Fibroblast of peridontal ligament (primary cell): ENCODE results near the gene ITFG1.
"Not testable (repeated sequence)": the region's sequence is repeated elsewhere in the genome, so short reads cannot be mapped to it uniquely, and the experiment has no call there.

Experiments used
- DNase-seq: peaks from one replicate; pipeline ENCODE4 v3.0.0-alpha.2; 2010; ENCODE audit errors: extremely low read depth

ITFG1 gene

DNA sequence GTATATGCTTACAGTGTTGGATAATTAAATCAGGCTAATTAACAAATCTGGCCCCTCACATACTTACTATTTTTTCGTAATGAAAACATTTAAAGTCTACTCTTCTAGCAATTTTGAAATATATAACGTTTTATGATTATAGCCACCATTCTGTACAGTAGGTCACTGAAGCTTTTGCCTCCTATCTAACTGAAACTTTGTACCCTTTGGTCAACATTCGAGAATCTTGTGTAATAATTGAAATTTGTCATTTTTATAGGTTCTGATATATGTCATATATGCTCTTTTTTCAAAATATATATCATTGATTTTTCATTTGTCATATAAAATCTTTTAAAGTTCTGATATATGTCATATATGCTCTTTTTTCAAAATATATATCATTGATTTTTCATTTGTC lies 12.9 kb upstream of the ITFG1 start:
- no peak for DNase-seq

DNA sequence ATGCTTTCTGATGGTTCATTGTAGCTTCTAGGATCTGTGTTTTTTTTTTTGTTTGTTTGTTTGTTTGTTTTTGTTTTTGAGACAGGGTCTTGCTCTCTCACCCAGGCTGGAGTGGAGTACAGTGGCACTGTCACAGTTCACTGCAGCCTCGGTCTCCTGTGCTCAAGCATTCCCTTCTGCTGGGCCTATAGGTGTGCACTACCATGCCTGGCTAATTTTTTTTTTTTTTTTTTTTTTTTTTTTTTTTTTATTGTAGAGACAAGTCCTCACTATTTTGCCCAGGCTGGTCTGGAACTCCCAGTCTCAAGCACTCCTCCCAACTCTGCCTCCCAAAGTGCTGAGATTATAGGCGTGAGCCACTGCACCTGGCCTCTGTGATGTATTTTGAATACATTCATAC lies 12.1 kb upstream of the ITFG1 start:
- not testable (repeated sequence) for DNase-seq

DNA sequence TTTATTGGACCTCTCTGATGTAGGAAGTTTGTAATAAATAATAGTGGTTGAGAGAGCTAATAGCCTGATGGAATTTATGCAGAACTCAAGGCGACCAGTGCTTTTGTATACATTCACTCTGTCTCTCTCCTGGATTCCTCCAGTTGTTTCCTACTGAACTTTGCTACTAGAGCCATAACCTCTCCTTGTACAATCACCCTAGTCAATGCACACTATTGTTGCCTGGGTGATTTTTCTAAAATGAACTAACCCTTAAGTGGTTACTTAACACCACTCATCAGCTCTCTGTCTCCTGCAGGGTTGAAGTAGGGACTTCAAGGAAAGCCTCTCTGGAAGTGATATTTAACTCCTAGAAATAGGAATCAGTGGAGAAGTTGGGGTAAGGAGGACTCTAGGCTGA lies 9.9 kb upstream of the ITFG1 start:
- no peak for DNase-seq

DNA sequence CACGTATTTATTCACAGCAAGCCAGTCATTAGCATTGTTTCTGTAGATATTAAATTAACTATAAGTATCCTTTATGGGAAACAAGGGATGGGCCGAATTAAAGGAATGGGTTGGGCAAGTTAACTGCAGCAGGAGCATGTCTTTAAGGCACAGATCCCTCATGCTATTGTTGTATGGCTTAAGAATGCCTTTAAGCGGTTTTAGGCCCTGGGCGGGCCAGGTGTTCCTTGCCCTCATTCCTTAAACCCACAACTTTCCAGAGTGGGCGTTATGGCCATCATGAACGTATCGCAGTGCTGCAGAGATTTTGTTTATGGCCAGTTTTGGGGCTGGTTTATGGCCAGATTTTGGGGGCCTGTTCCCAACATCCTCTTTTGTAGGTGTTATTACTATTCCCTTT lies 9.3 kb upstream of the ITFG1 start:
- no peak for DNase-seq

DNA sequence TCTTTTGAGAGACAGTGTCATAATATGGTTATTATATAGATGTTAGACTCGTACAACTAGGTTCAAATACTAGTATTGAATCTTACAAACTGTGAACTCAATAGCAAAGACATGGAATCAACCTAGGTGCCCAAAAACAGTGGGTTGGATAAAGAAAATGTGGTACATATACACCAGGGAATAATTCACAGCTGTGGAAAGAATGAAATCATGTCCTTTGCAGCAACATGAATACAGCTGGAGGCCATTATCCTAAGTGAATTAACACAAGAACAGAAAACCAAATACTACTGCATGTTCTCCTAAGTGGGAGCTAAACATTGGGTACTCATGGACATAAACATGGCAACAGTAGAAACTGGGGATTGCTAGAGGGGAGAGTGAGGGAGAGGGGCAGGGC lies 8.4 kb upstream of the ITFG1 start:
- DNase-seq = no peak

DNA sequence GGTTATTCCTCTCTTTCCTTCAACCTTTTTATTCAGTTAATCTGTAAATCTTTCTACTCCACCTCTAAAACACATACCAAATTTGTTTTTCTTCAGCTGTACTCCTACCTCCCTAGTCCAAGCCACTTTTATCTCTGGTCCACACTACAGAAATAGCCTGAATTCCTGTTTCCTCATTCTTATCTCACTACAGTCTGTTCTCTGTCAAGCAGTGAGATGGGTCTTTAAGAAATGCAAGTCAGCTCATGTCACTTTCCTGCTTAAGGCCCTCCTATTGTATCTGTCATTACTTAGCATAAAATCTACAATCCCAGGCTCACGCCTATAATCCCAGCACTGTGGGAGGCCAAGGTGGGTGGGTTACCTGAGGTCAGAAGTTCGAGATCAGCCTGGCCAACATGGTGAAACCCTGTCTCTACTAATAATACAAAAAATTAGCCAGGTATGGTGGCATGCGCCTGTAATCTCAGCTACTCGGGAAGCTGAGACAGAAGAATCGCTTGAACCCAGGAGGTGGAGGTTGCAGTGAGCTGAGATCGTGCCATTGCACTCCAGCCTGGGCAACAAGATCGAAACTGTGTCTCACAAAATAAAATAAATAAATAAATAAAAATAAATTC lies 7.3 kb upstream of the ITFG1 start:
- not testable (repeated sequence) for DNase-seq

DNA sequence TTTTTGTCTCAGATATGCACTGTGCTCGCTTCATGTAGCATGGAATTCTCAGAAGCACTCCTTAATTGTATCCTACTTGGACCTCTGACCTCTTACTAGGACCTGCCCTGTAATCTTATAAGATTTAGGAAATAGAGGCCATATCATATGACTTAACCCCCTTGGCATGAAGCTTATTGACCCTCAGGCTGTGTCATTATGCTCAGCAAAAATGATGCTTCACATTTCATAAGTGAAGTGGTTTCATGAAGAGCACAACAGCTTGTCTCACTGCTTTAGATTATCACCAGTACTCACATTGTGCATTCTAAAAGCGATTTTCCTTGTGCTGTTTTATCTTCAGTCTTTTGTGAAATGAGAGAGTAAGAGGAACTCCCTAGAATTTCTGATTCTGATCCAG lies 6.6 kb upstream of the ITFG1 start:
- no peak for DNase-seq

DNA sequence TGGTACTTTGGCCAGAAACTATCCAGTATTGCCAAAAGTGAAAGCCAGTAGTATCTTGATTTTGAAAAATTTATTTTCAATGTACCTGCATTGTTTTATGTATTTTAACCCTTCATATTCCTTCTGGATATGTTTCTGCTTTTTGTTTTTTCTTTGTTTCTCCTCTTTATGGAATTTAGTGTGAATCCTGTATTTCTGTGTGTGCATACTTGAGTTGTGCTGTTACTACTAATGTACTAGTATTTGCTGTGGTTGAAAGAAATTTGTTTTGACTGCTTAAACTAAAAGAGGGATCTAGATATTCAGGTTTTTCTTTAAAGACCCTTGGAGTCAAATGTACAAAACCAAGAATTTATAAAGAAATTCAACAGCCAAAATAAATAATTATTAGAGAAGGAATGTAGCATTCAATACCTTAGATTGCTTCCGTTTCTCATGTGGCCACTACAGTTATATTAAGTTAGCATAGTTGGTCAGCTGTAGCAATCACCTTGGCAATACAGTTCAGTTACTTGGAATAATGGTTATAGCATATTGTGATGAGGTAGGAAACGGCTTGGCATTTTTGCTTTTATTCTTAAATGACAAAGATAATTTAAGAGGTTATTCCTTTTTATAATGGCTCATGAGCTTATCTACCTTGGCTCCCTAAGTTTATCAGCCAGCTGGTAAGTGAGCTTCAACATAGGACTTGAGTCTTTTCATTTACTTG lies 5.2 kb upstream of the ITFG1 start:
- no peak for DNase-seq

DNA sequence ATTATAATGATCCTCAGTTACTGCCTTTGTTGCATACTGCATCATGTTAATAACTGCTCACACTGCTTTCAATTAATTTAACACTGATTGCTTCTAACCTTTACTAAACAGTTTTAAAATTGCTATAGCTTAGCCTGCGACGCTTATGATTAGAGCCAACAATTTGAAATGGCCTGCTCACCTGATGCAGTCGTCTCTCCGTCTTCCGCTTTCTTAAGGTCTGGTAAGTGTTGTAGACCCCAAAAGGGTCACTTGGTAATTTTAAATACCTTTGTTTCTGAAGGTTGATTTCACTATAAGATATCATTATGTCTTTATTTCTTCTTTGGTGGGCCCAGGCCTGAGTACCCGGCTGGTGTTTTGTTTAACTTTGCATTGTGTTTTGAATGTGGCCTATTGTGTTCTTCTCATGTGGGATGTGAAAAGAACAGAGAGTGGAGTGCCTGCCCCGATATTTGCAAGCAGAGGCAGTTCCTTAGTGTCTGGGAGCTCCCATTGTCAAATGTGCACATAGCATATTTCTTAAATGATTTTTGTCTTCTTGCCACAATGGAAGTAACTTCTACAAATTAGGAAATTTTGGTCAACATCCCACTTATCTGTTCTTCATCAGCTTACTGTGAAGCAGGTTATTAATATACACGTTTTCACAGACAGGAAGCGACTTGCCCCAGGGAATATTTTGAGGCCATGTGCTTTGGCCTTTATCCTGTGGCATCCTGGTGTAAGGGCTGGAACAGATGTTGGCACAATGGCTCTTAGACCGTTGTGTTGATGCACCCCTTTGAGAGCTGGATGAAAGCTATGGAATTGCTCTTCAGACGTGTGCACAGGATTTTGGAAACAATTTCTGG lies 3.1 kb upstream of the ITFG1 start:
- DNase-seq = no peak

DNA sequence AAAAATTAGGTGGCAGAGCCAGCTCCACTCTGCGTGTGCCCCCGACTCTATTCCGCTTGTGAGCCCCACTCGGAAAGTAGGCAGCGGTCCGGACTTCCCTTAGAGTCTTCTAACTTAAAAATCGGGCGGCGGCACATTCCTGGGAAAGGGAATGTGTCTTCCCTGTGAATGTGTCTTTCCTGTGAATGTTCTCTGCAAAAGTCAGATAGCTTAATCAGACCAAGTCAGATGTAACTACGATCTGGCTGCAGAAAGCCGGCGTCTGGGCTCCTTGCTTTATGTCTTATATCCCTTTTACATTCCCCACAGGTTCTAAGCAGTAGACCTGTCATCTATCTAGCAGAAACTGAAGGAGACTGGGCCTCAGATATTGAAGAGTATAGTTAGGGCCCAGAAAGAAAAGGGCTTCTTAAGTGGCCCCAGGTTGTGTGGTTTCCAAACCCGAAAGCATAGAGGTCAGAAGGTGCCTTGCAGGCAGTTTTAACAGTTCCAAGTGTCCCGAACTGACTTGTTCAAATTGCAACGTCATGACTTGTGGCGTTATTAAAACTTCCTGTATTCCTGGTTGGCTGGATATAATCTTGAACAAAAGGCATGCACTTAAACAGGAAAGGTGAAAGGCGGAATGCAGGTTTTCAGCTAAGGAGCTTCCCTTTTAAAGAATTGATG lies 869 bp upstream of the ITFG1 start:
- peak; percentile 59 for DNase-seq

DNA sequence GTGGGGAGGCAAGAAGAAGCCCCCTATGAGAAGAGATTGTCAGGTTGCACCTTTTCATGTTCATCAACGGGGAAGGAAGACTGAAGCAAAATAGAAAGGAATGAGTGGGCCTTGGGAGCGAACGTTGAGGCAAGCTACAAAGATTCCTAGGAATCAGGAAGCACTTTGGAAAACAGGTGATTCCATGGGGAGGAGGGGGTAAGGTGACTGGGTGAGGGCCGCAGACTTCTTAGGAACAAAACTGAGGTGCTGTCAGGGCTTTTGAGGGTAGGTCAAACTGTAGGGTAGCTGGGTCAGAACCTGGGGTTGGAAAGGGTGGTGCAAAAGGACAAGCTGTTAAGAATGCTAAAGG lies 528 bp downstream of the ITFG1 start:
- no peak for DNase-seq

DNA sequence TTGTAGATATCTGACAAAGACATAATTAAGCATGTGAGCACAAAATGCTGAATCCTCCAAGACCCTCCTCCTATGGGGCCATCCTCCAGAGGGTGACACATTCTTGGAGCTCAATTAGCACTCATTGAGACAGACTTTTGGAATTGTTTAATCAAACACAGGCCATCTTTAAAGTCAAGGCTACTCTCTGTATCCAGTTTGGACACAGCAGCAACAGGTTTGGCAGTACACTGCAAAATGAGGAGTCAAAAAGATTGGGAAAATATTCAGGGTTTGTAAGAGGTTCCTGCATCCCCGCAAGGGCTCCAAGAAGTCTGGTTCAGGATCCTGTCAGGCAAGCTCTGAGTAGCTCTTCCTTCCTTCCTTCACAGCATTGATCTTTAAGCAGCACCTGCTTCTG lies 1.3 kb downstream of the ITFG1 start:
- no peak for DNase-seq

DNA sequence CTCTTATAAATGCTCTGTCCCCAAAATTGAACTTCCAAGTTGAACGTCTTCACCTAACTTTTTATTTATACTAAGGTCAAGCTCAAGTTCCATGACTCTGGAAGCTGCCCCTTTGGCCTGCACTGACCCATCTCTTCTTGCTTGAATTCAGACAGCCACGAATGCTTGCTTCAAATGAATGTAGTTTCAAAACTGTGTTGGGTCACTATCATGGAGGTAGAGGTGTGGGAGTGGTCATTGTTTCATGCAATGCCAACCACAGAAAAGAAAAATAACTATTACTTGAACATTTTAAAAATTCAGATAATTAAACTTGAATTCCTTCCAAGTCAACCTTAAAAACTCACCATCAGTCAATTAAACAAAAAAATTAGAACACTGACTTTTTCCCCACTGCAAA lies 2.5 kb downstream of the ITFG1 start:
- DNase-seq = no peak

DNA sequence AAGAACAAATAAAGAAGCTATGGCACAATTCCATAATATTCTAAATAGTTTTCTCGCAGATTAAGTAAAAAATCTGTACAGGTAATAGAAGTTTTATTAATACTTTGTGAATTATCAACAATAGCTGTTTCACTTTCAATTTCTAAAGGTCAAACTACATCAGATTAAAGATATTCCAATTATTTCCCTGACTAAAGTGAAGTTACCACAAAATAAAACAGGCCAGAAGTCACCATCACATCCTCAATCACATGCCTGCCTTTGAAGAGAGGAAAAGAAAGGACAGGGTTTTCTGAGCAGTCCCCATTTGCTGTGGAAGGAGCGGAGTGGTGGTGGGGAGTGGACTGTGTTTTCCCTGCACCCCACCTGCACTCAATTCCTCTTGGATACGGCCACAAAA lies 11.1 kb downstream of the ITFG1 start:
- no peak for DNase-seq

DNA sequence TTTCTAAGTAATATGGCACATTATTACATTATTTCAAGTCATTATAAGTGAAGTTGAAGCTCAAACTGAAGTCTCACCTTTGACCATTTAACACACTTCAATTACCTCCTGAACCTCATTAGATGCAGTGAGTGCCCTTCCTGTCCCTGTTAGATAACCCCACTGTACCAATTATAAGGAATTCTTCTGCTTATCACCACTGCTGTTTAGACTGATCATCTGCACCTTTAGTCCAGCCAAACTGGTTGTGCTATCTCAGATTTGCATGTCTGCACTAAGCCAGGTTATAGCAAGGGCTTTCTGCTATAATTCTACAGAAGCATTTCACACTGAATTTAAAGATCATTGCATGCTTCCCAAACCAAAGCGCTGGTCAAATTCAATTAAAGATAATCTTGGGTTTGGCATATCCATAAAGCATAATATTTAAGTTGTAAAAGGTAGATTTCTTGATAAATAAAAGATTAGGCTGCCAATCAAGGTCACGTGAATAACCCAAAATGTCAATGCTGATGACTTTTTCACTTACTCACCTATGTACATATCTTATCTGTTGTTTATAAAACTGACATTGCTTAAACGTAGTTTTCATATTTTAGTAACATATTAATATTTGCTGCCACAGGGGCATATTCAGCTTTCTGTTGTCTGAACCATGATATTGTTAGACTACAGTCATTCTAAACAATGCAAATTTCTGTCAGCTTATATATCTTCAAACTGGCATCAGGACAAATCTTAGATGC lies 11.9 kb downstream of the ITFG1 start:
- DNase-seq = no peak

DNA sequence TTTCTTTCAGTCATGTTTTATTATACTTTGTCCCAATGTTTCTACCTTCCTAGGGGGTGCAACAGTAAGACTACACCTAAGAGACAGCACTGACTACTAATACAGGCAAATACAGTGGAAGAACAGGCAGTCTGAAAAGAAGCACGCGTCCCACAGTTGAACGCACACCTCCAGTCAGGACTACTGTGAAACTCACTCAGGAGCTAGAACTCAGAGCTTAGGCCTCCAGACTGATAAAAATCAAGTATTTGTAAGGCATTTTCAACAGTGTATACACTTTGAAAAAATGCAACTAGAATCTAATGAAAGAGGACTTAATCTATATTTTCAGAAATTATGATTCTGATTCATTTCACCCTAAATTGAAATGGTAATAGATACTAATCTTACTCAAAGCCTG lies 14.4 kb downstream of the ITFG1 start:
- DNase-seq = no peak

DNA sequence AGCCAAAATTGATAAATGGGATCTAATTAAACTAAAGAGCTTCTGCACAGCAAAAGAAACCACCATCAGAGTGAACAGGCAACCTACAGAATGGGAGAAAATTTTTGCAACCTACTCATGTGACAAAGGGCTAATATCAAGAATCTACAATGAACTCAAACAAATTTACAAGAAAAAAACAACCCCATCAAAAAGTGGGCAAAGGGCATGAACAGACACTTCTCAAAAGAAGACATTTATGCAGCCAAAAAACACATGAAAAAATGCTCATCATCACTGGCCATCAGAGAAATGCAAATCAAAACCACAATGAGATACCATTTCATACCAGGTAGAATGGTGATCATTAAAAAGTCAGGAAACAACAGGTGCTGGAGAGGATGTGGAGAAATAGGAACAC lies 18.0 kb downstream of the ITFG1 start:
- not testable (repeated sequence) for DNase-seq

DNA sequence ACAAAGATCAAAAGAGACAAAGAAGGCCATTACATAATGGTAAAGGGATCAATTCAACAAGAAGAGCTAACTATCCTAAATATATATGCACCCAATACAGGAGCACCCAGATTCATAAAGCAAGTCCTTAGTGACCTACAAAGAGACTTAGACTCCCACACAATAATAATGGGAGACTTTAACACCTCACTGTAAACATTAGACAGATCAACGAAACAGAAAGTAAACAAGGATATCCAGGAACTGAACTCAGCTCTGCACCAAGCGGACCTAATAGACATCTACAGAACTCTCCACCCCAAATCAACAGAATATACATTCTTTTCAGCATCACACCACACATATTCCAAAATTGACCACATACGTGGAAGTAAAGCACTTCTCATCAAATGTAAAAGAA lies 20.8 kb downstream of the ITFG1 start:
- DNase-seq = not testable (repeated sequence)

DNA sequence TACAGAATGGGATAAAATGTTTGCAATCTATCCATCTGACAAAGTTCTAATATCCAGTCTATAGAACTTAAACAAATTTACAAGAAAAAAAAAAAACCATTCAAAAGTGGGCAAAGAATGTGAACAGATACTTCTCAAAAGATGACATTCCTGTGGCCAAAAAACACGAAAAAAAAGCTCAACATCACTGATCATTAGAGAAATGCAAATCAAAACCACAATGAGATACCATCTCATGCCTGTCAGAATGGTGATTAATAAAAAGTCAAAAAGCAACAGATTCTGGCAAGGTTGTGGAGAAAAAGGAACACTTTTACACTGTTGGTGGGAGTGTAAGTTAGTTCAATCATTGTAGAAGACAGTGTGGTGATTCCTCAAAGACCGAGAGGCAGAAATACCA lies 26.6 kb downstream of the ITFG1 start:
- not testable (repeated sequence) for DNase-seq

DNA sequence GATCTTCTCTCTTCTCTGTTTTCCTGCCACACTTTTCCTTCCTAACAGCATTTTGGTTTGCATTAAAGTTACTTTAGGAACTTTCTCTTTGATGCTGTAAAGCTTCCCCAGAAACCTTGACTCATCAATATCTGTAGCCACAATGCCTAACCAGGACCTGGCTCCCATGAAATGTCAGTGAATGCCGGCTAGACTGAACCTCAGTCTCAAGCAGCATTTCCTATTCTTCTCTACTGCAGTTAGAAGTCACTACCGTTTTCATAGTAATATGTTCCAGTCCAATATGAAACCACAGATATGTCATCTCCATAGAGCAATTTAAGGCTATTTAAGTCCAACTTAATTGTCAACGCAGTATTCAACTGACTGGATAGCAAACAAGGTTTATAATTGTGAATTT lies 28.9 kb downstream of the ITFG1 start:
- DNase-seq = no peak

DNA sequence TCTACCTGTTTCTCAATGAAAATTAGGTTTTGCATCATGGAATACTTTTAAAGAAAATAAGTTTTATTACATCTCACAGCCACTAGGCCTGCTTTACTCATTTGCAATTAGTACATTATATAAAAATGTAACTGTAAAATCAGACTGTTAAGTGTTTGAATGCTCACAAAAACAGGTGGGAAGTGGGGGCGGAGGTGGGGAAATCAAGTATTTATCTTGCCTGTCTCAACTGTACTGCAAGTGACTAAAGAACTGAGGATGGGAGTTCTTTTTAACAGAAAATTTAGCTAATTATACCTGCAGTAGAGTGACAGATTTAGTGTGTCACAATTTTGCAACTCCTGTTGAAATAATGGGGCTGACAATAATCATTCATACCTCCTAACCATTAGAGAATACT lies 34.1 kb downstream of the ITFG1 start:
- no peak for DNase-seq

DNA sequence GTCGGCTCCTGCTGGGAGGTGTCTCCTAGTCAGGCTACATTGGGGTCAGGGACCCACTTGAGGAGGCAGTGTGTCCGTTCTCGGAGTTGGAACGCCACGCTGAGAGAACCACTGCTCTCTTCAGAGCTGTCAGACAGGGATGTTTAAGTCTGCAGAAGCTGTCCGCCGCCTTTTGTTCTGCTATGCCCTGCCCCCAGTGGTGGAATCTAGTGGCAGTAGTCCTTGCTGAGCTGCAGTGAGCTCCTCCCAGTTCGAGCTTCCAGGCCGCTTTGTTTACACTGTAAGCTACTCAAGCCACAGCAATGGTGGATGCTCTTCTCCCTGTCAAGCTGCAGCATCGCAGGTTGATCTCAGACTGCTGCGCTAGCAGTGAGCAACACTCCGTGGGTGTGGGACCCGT lies 36.0 kb downstream of the ITFG1 start:
- no peak for DNase-seq
